ENCODE measurements around the gene A4GALT. TPM values are rescaled to one million over a fixed set of nuclear protein-coding genes. Genes with fewer than 3 reads are reported as not detected.

The A4GALT gene
- total and polyA plus RNA-seq, 2 of the 13 experiments (the other 11 are each of a cell fraction or from before 2014, with no cell fraction given), result 0.09 to 1.1 TPM

- ChIA-PET CTCF (ENCODE audit: low intra/inter-chr PET ratio, low total read pairs) (no interaction called here), POLR2A (interaction anchor here (1.4 to 1.6 kb wide), 2 partner anchors 84 to 102 kb away, joined by 3 read pairs; no protein-coding TSS in a partner anchor)
- H3K79me2 ChIP-seq (ENCODE audit: insufficient read depth, low read length), result no peaks in the 10 kb centered on the region
- H3K4me2 ChIP-seq (ENCODE audit: low read depth, low read length), result peak overlapping the region; percentile 56; the same call in 1 of the 2 replicates
- FAIRE-seq, result no peak
- DNase-seq (ENCODE audit: low spot score), result no peak
- no peaks in the 10 kb centered on the region for H4K20me1 ChIP-seq (ENCODE audit: insufficient read depth, low read length)
- peak; percentile 54 for ATAC-seq
- in situ Hi-C loops (cut with HindIII; ENCODE audit: extremely low pct_ligation_motif_present, low pct_unique_long_range_greater_than_20kb) (no loop called here), intact Hi-C loops (cut with micrococcal nuclease; ENCODE audit: unreplicated experiment) (no loop called here)
- H3K9me3 ChIP-seq (ENCODE audit: low read length), result no peaks in the 10 kb centered on the region
- peak overlapping the region in 1 of 3 experiments; percentile 49; a peak in 2 of 6 replicates for H3K4me3 ChIP-seq (replicated peaks in 1 of 3; ENCODE audit: insufficient read depth in 1 of 3, low read depth in 2 of 3, low read length in 3 of 3)
- H3K27ac ChIP-seq (ENCODE audit: extremely low read length, insufficient read depth, low read length), result no peak overlapping the region
- H3K36me3 ChIP-seq (replicated peaks in 1 of 2; ENCODE audit: control insufficient read depth in 1 of 2, insufficient read depth in 2 of 2, low read length in 2 of 2), result no peaks in the 10 kb centered on the region
- no peak overlapping the region for H3K9ac ChIP-seq (ENCODE audit: insufficient read depth, low read depth, low read length)
- H3K27me3 ChIP-seq (ENCODE audit: control insufficient read depth in 1 of 2, insufficient read depth in 2 of 2, low read length in 2 of 2), result peaks cover 6 to 15% of the 10 kb centered on the region in 2 experiments; a peak in 3 of 5 replicates
- no TSS peak for BruUV-seq (replicated peaks)
- TF ChIP-seq CTCF (CRISPR knock-in tag; IDR thresholded peaks at IDR 0.05), result 0 out of 2 replicates have a peak, but pooled peaks have one; percentile 11
- TF ChIP-seq MTA3 (CRISPR knock-in tag; IDR thresholded peaks at IDR 0.05), result no peak
- H3K4me1 ChIP-seq (ENCODE audit: insufficient read depth, low read length), result peaks cover 24% of the 10 kb centered on the region
- no peak overlapping the region for H2AFZ ChIP-seq (ENCODE audit: low read length)
- WGBS (ENCODE audit: low lambda C conversion rate), result 29% methylated on average over 12 of the region's 17 CpGs
Measured at GRCh38 chr22:42699281-42699975, 21.2 kb downstream of the A4GALT start.

GRCh38 chr22:42697542-42698013, 23.1 kb downstream of the A4GALT start:
- no peak overlapping the region for H3K9ac ChIP-seq (ENCODE audit: insufficient read depth, low read depth, low read length)
- H2AFZ ChIP-seq (ENCODE audit: low read length), result no peak overlapping the region
- in situ Hi-C loops (cut with HindIII; ENCODE audit: extremely low pct_ligation_motif_present, low pct_unique_long_range_greater_than_20kb), result no loop called here
- ChIA-PET CTCF (ENCODE audit: low intra/inter-chr PET ratio, low total read pairs) (interaction anchor here (0.6 kb wide), 1 partner anchor 17 kb away, joined by 3 read pairs; no protein-coding TSS in a partner anchor), POLR2A (interaction anchor here (0.7 to 1.9 kb wide), 2 partner anchors 9 to 11 kb away, joined by 3 to 8 read pairs; no protein-coding TSS in a partner anchor)
- no peaks in the 10 kb centered on the region for H4K20me1 ChIP-seq (ENCODE audit: insufficient read depth, low read length)
- no peaks in the 10 kb centered on the region for H3K79me2 ChIP-seq (ENCODE audit: insufficient read depth, low read length)
- FAIRE-seq (no peak), DNase-seq (ENCODE audit: low spot score) (peak; percentile 61), ATAC-seq (peak; percentile 52)
- no TSS peak for BruUV-seq (replicated peaks)
- peaks cover 5 to 15% of the 10 kb centered on the region in 2 experiments; a peak in 3 of 5 replicates for H3K27me3 ChIP-seq (ENCODE audit: control insufficient read depth in 1 of 2, insufficient read depth in 2 of 2, low read length in 2 of 2)
- H3K36me3 ChIP-seq (replicated peaks in 1 of 2; ENCODE audit: control insufficient read depth in 1 of 2, insufficient read depth in 2 of 2, low read length in 2 of 2), result no peaks in the 10 kb centered on the region
- peaks cover 24% of the 10 kb centered on the region for H3K4me1 ChIP-seq (ENCODE audit: insufficient read depth, low read length)
- 38% methylated on average over 5 of the region's 16 CpGs for WGBS (ENCODE audit: low lambda C conversion rate)
- intact Hi-C loops (cut with micrococcal nuclease; ENCODE audit: unreplicated experiment), result no loop called here
- no peak overlapping the region; a peak in 1 of 6 replicates for H3K4me3 ChIP-seq (replicated peaks in 1 of 3; ENCODE audit: insufficient read depth in 1 of 3, low read depth in 2 of 3, low read length in 3 of 3)
- H3K4me2 ChIP-seq (ENCODE audit: low read depth, low read length), result peak overlapping the region; percentile 24; the same call in 1 of the 2 replicates
- H3K27ac ChIP-seq (ENCODE audit: extremely low read length, insufficient read depth, low read length), result no peak overlapping the region
- H3K9me3 ChIP-seq (ENCODE audit: low read length), result no peaks in the 10 kb centered on the region
- no peak for TF ChIP-seq ZHX1 (CRISPR knock-in tag; IDR thresholded peaks at IDR 0.05; ENCODE audit: low read depth)
- peak; percentile 68; the same call in 1 of the 2 replicates for TF ChIP-seq ZNF121 (CRISPR knock-in tag; IDR thresholded peaks at IDR 0.05)
- TF ChIP-seq RBM39 (IDR thresholded peaks at IDR 0.05; ENCODE audit: low read depth, low read length, poor library complexity, severe bottlenecking), result no peak
- TF ChIP-seq ELF4 (CRISPR knock-in tag; IDR thresholded peaks at IDR 0.05; ENCODE audit: borderline replicate concordance), result no peak
- TF ChIP-seq PHB2 (IDR thresholded peaks at IDR 0.05; ENCODE audit: partially characterized antibody), result no peak
- no peak for TF ChIP-seq ZNF878 (CRISPR knock-in tag; IDR thresholded peaks at IDR 0.05)
- TF ChIP-seq FOSL2 (CRISPR knock-in tag; IDR thresholded peaks at IDR 0.05), result peak; percentile 91
- no peak for TF ChIP-seq GZF1 (CRISPR knock-in tag; IDR thresholded peaks at IDR 0.05)
- TF ChIP-seq ZSCAN9 (CRISPR knock-in tag; IDR thresholded peaks at IDR 0.05; ENCODE audit: borderline replicate concordance), result no peak
- TF ChIP-seq ZFP36L1 (CRISPR knock-in tag; IDR thresholded peaks at IDR 0.05), result no peak
- TF ChIP-seq ZNF20 (CRISPR knock-in tag; IDR thresholded peaks at IDR 0.05), result no peak

Measured in HepG2 (cell line).